Testis (tissue), 2 donors: Measurements from ENCODE around the gene TICAM1.
"Not testable (repeated sequence)": the region's sequence is repeated elsewhere in the genome, so short reads cannot be mapped to it uniquely, and the experiment has no call there.

ENCODE experiments used
- POLR2A ChIP-seq: fragments of 450-650 bp; IDR thresholded peaks from one replicate; pipeline ENCODE4 v1.6.1; 2017; ENCODE audit warnings: antibody characterized with exemption, mild to moderate bottlenecking, moderate library complexity
- TF ChIP-seq, protein P1 (sequence below), 3 experiments: fragments of 450-650 bp in 2 of 3; fragments of 200-600 bp in 1 of 3; sonication (generic) in 1 of 3; IDR thresholded peaks; one replicate each; pipeline ENCODE4 v1.5.1; 2016 to 2019; ENCODE audit warnings: antibody characterized with exemption in 3 of 3, mild to moderate bottlenecking in 2 of 3, moderate library complexity in 1 of 3

- TF ChIP-seq POLR2A = not testable (repeated sequence)
- TF ChIP-seq, protein P1, sequence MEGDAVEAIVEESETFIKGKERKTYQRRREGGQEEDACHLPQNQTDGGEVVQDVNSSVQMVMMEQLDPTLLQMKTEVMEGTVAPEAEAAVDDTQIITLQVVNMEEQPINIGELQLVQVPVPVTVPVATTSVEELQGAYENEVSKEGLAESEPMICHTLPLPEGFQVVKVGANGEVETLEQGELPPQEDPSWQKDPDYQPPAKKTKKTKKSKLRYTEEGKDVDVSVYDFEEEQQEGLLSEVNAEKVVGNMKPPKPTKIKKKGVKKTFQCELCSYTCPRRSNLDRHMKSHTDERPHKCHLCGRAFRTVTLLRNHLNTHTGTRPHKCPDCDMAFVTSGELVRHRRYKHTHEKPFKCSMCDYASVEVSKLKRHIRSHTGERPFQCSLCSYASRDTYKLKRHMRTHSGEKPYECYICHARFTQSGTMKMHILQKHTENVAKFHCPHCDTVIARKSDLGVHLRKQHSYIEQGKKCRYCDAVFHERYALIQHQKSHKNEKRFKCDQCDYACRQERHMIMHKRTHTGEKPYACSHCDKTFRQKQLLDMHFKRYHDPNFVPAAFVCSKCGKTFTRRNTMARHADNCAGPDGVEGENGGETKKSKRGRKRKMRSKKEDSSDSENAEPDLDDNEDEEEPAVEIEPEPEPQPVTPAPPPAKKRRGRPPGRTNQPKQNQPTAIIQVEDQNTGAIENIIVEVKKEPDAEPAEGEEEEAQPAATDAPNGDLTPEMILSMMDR (IDR thresholded peaks at IDR 0.05) = not testable (repeated sequence)
Measured at GRCh38 chr19:4793278-4793677, 38.2 kb downstream of the TICAM1 start.
